ENCODE data around the gene SYTL3.
"Not testable (repeated sequence)": the region's sequence is repeated elsewhere in the genome, so short reads cannot be mapped to it uniquely, and the experiment has no call there.

SYTL3 gene

DNA sequence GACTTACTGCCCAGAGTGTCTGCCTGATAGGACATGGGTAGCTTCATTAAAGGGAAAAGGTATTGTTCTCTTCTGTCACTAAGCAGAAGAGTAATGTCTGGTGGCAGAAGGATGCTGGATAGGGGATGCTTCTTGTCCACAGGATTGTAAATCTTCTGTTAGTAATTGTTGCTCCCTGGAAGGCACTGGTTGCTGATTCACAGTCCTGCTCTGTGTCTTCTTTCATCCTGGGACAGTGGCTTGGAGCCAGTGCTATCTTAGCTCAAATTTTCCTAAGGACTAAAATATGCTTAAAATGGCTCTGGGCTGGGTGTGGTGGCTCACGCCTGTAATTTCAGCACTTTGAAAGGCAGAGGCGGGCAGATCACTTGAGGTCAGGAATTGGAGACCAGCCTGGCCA lies 48.0 kb downstream of the SYTL3 start:
- Histone ChIP-seq H2AK5ac (ENCODE audit: low read depth, low read length) (no peak overlapping the region), H3K4ac (ENCODE audit: low read length) (no peak overlapping the region), H3K9me3 (replicated peaks in 1 of 2; ENCODE audit: control insufficient read depth in 2 of 2, insufficient read depth in 1 of 2, low read depth in 1 of 2, low read length in 2 of 2) (no peaks in the 10 kb centered on the region), H4K91ac (ENCODE audit: low read depth, low read length, poor library complexity) (no peak overlapping the region), H2BK12ac (ENCODE audit: low read length) (no peak overlapping the region), H3K4me3 (ENCODE audit: low read length in 2 of 2) (no peak overlapping the region), H4K8ac (ENCODE audit: low read depth, low read length) (no peak overlapping the region), H2BK120ac (ENCODE audit: low read depth, low read length) (no peak overlapping the region), H2AFZ (ENCODE audit: low read length) (no peak overlapping the region), H3K27me3 (ENCODE audit: control insufficient read depth in 3 of 3, insufficient read depth in 3 of 3, low read depth in 1 of 3, low read length in 3 of 3) (no peaks in the 10 kb centered on the region), H3K4me2 (ENCODE audit: insufficient read depth, low read length, poor library complexity, severe bottlenecking) (no peak overlapping the region), H2BK15ac (ENCODE audit: low read length) (no peak overlapping the region), H3K14ac (ENCODE audit: low read length) (no peak overlapping the region), H3K23ac (ENCODE audit: low read depth, low read length, poor library complexity) (no peak overlapping the region), H3K36me3 (replicated peaks in 1 of 2; ENCODE audit: control insufficient read depth in 2 of 2, insufficient read depth in 2 of 2, low read length in 2 of 2) (no peaks in the 10 kb centered on the region), H2BK5ac (ENCODE audit: low read length) (no peak overlapping the region), H3K79me1 (ENCODE audit: low read depth, low read length) (no peaks in the 10 kb centered on the region), H3K27ac (replicated peaks; ENCODE audit: low read length) (no peak overlapping the region), H3K4me1 (ENCODE audit: control insufficient read depth in 2 of 2, insufficient read depth in 1 of 2, low read depth in 1 of 2, low read length in 2 of 2) (no peaks in the 10 kb centered on the region), H3K9ac (ENCODE audit: low read depth, low read length, poor library complexity) (no peak overlapping the region), H3K18ac (ENCODE audit: low read length) (no peak overlapping the region)
- no CpG with 5 or more reads among the region's 2 CpGs for WGBS, 2 donors (ENCODE audit: extremely low coverage in 2 of 2, insufficient read length in 2 of 2, insufficient replicate concordance in 1 of 2)
- DNase-seq (ENCODE audit: low spot score): no peak

DNA sequence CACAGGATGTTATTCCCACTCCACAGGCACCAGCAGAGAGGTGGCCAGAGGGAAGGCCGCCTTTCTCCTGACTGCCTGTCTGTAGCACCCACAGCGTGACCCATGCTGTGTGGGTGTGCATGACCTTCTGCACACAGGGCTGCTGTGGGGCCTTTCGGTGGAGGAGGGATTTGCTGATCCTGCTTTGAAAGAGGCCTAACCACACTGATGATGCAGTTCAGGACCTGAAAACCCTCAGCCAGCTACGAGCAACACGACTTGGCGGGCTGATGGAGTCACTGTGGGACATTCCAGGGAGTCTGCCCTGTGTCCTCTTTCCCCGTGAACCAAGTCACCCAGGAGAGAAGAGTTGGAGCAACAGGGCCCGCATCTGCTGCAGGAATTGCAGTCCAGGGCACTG lies 49.1 kb downstream of the SYTL3 start:
- H3K9ac ChIP-seq (ENCODE audit: low read depth, low read length, poor library complexity): no peak overlapping the region
- no peaks in the 10 kb centered on the region for H3K27me3 ChIP-seq (ENCODE audit: control insufficient read depth in 3 of 3, insufficient read depth in 3 of 3, low read depth in 1 of 3, low read length in 3 of 3)
- no peaks in the 10 kb centered on the region for H3K36me3 ChIP-seq (replicated peaks in 1 of 2; ENCODE audit: control insufficient read depth in 2 of 2, insufficient read depth in 2 of 2, low read length in 2 of 2)
- no peak overlapping the region for H3K4me2 ChIP-seq (ENCODE audit: insufficient read depth, low read length, poor library complexity, severe bottlenecking)
- no peak overlapping the region for H2BK5ac ChIP-seq (ENCODE audit: low read length)
- no peak overlapping the region for H2AK5ac ChIP-seq (ENCODE audit: low read depth, low read length)
- no peak overlapping the region for H4K91ac ChIP-seq (ENCODE audit: low read depth, low read length, poor library complexity)
- no CpG with 5 or more reads among the region's 8 CpGs for WGBS, 2 donors (ENCODE audit: extremely low coverage in 2 of 2, insufficient read length in 2 of 2, insufficient replicate concordance in 1 of 2)
- no peak overlapping the region for H4K8ac ChIP-seq (ENCODE audit: low read depth, low read length)
- DNase-seq (ENCODE audit: low spot score): no peak
- no peak overlapping the region for H2BK15ac ChIP-seq (ENCODE audit: low read length)
- H3K4me1 ChIP-seq (ENCODE audit: control insufficient read depth in 2 of 2, insufficient read depth in 1 of 2, low read depth in 1 of 2, low read length in 2 of 2): no peaks in the 10 kb centered on the region
- no peak overlapping the region for H2BK12ac ChIP-seq (ENCODE audit: low read length)
- no peak overlapping the region for H2BK120ac ChIP-seq (ENCODE audit: low read depth, low read length)
- H3K23ac ChIP-seq (ENCODE audit: low read depth, low read length, poor library complexity): no peak overlapping the region
- H3K4ac ChIP-seq (ENCODE audit: low read length): no peak overlapping the region
- no peak overlapping the region for H3K27ac ChIP-seq (replicated peaks; ENCODE audit: low read length)
- no peaks in the 10 kb centered on the region for H3K79me1 ChIP-seq (ENCODE audit: low read depth, low read length)
- no peak overlapping the region for H2AFZ ChIP-seq (ENCODE audit: low read length)
- H3K4me3 ChIP-seq (ENCODE audit: low read length in 2 of 2): no peak overlapping the region
- no peaks in the 10 kb centered on the region for H3K9me3 ChIP-seq (replicated peaks in 1 of 2; ENCODE audit: control insufficient read depth in 2 of 2, insufficient read depth in 1 of 2, low read depth in 1 of 2, low read length in 2 of 2)
- no peak overlapping the region for H3K14ac ChIP-seq (ENCODE audit: low read length)
- no peak overlapping the region for H3K18ac ChIP-seq (ENCODE audit: low read length)

DNA sequence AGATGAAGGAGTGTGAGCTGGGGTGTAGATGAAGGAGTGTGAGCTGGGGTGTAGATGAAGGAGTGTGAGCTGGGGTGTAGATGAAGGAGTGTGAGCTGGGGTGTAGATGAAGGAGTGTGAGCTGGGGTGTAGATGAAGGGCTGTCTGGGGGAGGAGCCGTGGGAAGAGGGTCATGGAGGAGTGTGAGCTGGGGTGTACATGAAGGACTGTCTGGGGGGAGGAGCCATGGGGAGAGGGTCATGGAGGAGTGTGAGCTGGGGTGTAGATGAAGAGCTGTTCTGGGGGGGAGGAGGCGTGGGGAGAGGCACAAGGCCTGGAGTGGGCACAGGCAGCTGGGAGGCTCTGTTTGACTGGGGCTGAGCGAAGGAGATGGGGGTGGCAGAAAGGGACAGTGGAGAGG lies 51.4 kb downstream of the SYTL3 start:
- not testable (repeated sequence) for H3K23ac ChIP-seq (ENCODE audit: low read depth, low read length, poor library complexity); DNase-seq (ENCODE audit: low spot score); H3K4ac ChIP-seq (ENCODE audit: low read length); H3K14ac ChIP-seq (ENCODE audit: low read length); H3K79me1 ChIP-seq (ENCODE audit: low read depth, low read length); H3K4me2 ChIP-seq (ENCODE audit: insufficient read depth, low read length, poor library complexity, severe bottlenecking); H2AK5ac ChIP-seq (ENCODE audit: low read depth, low read length); H2BK12ac ChIP-seq (ENCODE audit: low read length); H2BK120ac ChIP-seq (ENCODE audit: low read depth, low read length); H4K91ac ChIP-seq (ENCODE audit: low read depth, low read length, poor library complexity); H3K27ac ChIP-seq (replicated peaks; ENCODE audit: low read length); H3K9me3 ChIP-seq (replicated peaks in 1 of 2; ENCODE audit: control insufficient read depth in 2 of 2, insufficient read depth in 1 of 2, low read depth in 1 of 2, low read length in 2 of 2); H3K4me1 ChIP-seq (ENCODE audit: control insufficient read depth in 2 of 2, insufficient read depth in 1 of 2, low read depth in 1 of 2, low read length in 2 of 2); H3K27me3 ChIP-seq (ENCODE audit: control insufficient read depth in 3 of 3, insufficient read depth in 3 of 3, low read depth in 1 of 3, low read length in 3 of 3); H4K8ac ChIP-seq (ENCODE audit: low read depth, low read length); H2BK5ac ChIP-seq (ENCODE audit: low read length); H3K36me3 ChIP-seq (replicated peaks in 1 of 2; ENCODE audit: control insufficient read depth in 2 of 2, insufficient read depth in 2 of 2, low read length in 2 of 2); H3K9ac ChIP-seq (ENCODE audit: low read depth, low read length, poor library complexity); H2AFZ ChIP-seq (ENCODE audit: low read length); H3K18ac ChIP-seq (ENCODE audit: low read length); H3K4me3 ChIP-seq (ENCODE audit: low read length in 2 of 2); H2BK15ac ChIP-seq (ENCODE audit: low read length)
- no CpG with 5 or more reads among the region's 3 CpGs for WGBS, 2 donors (ENCODE audit: extremely low coverage in 2 of 2, insufficient read length in 2 of 2, insufficient replicate concordance in 1 of 2)

DNA sequence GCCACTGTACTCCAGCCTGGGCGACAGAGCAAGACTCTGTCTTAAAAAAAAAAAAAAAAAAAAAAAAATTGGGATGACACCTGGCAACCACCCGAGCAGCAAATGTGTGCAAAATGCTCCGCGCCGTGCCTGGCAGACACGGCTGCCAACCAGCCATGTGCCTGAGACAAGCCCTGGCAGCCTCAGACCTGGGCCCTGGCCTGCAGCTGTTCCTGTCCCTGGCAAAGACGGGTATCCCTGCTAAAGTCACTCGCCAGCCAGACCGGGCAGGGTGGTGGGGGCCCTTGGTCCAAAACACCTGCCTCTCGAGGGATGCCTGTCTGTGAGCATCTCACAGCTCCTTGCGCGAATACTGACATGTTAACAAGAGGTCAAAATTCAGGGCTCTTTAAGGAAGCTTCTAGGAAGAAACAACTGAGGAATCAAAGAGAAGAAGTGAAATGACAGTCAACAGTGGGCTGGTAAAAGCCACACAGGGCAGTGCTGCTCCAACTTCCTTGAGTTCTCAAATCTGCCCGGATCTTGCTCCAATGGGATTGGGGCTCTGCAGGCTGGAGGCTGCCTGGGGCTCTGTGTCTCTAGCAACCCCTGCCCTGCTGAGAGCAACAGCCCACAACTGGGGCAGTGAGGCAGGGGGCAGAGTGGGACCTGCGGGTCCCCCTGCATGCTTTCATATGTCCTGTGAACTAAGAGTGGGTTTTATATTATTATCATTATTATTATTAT lies 53.4 kb downstream of the SYTL3 start:
- no peak overlapping the region for H2BK120ac ChIP-seq (ENCODE audit: low read depth, low read length)
- H3K18ac ChIP-seq (ENCODE audit: low read length): peak overlapping the region; percentile 64
- no peak overlapping the region for H2BK5ac ChIP-seq (ENCODE audit: low read length)
- no peaks in the 10 kb centered on the region for H3K9me3 ChIP-seq (replicated peaks in 1 of 2; ENCODE audit: control insufficient read depth in 2 of 2, insufficient read depth in 1 of 2, low read depth in 1 of 2, low read length in 2 of 2)
- peak overlapping the region; percentile 95 for H3K23ac ChIP-seq (ENCODE audit: low read depth, low read length, poor library complexity)
- no peak for DNase-seq (ENCODE audit: low spot score)
- H2AK5ac ChIP-seq (ENCODE audit: low read depth, low read length): no peak overlapping the region
- H3K9ac ChIP-seq (ENCODE audit: low read depth, low read length, poor library complexity): no peak overlapping the region
- peaks cover 0 to 9% of the 10 kb centered on the region in 2 donors for H3K4me1 ChIP-seq (ENCODE audit: control insufficient read depth in 2 of 2, insufficient read depth in 1 of 2, low read depth in 1 of 2, low read length in 2 of 2)
- no peak overlapping the region for H3K4me3 ChIP-seq (ENCODE audit: low read length in 2 of 2)
- H2BK15ac ChIP-seq (ENCODE audit: low read length): no peak overlapping the region
- H2BK12ac ChIP-seq (ENCODE audit: low read length): no peak overlapping the region
- H4K8ac ChIP-seq (ENCODE audit: low read depth, low read length): no peak overlapping the region
- H3K14ac ChIP-seq (ENCODE audit: low read length): peak overlapping the region; percentile 56
- no peak overlapping the region for H3K27ac ChIP-seq (replicated peaks; ENCODE audit: low read length)
- H3K27me3 ChIP-seq (ENCODE audit: control insufficient read depth in 3 of 3, insufficient read depth in 3 of 3, low read depth in 1 of 3, low read length in 3 of 3): peaks cover 0 to 5% (median 0%) of the 10 kb centered on the region in 3 experiments
- no peak overlapping the region for H3K4ac ChIP-seq (ENCODE audit: low read length)
- WGBS, 2 donors (ENCODE audit: extremely low coverage in 2 of 2, insufficient read length in 2 of 2, insufficient replicate concordance in 1 of 2): no CpG with 5 or more reads among the region's 14 CpGs
- no peak overlapping the region for H3K4me2 ChIP-seq (ENCODE audit: insufficient read depth, low read length, poor library complexity, severe bottlenecking)
- no peaks in the 10 kb centered on the region for H3K36me3 ChIP-seq (replicated peaks in 1 of 2; ENCODE audit: control insufficient read depth in 2 of 2, insufficient read depth in 2 of 2, low read length in 2 of 2)
- H4K91ac ChIP-seq (ENCODE audit: low read depth, low read length, poor library complexity): no peak overlapping the region
- H2AFZ ChIP-seq (ENCODE audit: low read length): no peak overlapping the region
- no peaks in the 10 kb centered on the region for H3K79me1 ChIP-seq (ENCODE audit: low read depth, low read length)

Data from neuronal stem cell (in vitro differentiated cells).